Prostate gland (tissue), 2 donors: ENCODE data around the gene CCS.

Source experiments
- POLR2A ChIP-seq: fragments of 450-650 bp; IDR thresholded peaks from one replicate; pipeline ENCODE4 v1.6.1; 2016; ENCODE audit warnings: antibody characterized with exemption, mild to moderate bottlenecking
- POLR2AphosphoS5 ChIP-seq: sonication (generic); formaldehyde crosslinking; IDR thresholded peaks from one replicate; pipeline ENCODE4 v1.6.1; 2017; ENCODE audit warnings: antibody characterized with exemption
- TF ChIP-seq, protein P1 (sequence below), 4 experiments: fragments of 200-600 bp in 2 of 4; fragments of 450-650 bp in 2 of 4; sonication (generic) in 2 of 4; IDR thresholded peaks; 1 replicate in 3 of 4; 2 replicates in 1 of 4; pipeline ENCODE4 v1.5.1; 2016 to 2019; ENCODE audit warnings: antibody characterized with exemption in 4 of 4, mild to moderate bottlenecking in 2 of 4, moderate library complexity in 2 of 4

DNA sequence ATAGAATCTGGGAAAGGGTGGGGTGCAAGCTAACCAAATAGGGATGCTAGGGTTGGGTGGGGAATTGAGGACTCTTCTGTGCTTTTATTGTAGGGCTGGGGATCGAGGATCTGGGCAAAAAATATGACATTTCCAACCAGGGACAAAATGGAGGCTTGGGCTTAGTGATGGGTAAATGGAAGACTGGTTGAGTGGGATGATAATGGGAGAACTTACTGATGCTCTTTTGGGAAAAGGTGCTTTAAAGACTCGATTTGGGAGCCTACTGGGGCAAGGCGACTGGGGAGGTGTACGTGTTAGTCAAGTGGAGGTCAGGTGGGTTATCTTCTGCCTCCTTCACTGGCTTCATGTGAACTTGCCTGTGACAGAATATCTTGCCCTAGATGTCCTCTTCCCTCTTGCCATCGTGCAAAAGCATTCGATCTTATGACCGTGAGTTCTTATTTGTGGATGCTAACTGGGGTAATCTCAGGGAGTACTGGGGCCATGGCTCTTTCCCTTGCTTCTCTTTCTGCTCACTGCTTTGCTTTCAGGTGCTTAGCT, 35.1 kb downstream of the CCS start:
- no peak for TF ChIP-seq POLR2A
- TF ChIP-seq, protein P1, sequence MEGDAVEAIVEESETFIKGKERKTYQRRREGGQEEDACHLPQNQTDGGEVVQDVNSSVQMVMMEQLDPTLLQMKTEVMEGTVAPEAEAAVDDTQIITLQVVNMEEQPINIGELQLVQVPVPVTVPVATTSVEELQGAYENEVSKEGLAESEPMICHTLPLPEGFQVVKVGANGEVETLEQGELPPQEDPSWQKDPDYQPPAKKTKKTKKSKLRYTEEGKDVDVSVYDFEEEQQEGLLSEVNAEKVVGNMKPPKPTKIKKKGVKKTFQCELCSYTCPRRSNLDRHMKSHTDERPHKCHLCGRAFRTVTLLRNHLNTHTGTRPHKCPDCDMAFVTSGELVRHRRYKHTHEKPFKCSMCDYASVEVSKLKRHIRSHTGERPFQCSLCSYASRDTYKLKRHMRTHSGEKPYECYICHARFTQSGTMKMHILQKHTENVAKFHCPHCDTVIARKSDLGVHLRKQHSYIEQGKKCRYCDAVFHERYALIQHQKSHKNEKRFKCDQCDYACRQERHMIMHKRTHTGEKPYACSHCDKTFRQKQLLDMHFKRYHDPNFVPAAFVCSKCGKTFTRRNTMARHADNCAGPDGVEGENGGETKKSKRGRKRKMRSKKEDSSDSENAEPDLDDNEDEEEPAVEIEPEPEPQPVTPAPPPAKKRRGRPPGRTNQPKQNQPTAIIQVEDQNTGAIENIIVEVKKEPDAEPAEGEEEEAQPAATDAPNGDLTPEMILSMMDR (IDR thresholded peaks at IDR 0.05), result no peak
- TF ChIP-seq POLR2AphosphoS5, result no peak
